ENCODE data around the gene LAS1L.
"Not testable (repeated sequence)": the region's sequence is repeated elsewhere in the genome, so short reads cannot be mapped to it uniquely, and the experiment has no call there.

DNA sequence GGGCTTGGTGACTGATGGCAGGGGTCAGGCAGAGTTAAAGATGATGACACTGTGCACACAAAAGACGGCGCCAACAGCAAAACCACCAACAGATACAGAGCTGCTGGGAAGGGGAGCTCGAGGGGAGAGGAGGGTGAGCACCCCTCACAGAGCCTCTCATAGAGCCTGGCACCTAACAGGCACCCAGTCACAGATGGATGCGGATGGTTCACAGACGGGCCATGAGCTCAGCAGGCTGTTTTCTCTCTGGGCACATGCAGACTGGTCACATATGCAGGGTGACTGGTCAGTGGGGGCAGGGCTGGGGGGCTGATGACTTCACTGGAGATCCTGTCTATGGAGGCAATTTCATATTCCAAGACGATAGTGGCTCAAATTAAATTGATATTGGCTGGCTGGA, 15.1 kb downstream of the LAS1L start:
- not testable (repeated sequence) for TF ChIP-seq ZNF70 (CRISPR knock-in tag; IDR thresholded peaks at IDR 0.05); ISL1 (CRISPR knock-in tag; IDR thresholded peaks at IDR 0.05); ZFP30 (CRISPR knock-in tag; IDR thresholded peaks at IDR 0.05); RARB (CRISPR knock-in tag; IDR thresholded peaks at IDR 0.05); ZNF8 (CRISPR knock-in tag; IDR thresholded peaks at IDR 0.05); BACH2 (CRISPR knock-in tag; IDR thresholded peaks at IDR 0.05; ENCODE audit: borderline replicate concordance); ESRRG (CRISPR knock-in tag; IDR thresholded peaks at IDR 0.05); ARNTL (CRISPR knock-in tag; IDR thresholded peaks at IDR 0.05; ENCODE audit: borderline replicate concordance, low read depth); TOX (CRISPR knock-in tag; IDR thresholded peaks at IDR 0.05; ENCODE audit: borderline replicate concordance)
- TF ChIP-seq, protein P1, sequence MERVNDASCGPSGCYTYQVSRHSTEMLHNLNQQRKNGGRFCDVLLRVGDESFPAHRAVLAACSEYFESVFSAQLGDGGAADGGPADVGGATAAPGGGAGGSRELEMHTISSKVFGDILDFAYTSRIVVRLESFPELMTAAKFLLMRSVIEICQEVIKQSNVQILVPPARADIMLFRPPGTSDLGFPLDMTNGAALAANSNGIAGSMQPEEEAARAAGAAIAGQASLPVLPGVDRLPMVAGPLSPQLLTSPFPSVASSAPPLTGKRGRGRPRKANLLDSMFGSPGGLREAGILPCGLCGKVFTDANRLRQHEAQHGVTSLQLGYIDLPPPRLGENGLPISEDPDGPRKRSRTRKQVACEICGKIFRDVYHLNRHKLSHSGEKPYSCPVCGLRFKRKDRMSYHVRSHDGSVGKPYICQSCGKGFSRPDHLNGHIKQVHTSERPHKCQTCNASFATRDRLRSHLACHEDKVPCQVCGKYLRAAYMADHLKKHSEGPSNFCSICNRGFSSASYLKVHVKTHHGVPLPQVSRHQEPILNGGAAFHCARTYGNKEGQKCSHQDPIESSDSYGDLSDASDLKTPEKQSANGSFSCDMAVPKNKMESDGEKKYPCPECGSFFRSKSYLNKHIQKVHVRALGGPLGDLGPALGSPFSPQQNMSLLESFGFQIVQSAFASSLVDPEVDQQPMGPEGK (CRISPR knock-in tag; IDR thresholded peaks at IDR 0.05; ENCODE audit: borderline replicate concordance) = not testable (repeated sequence)
- TF ChIP-seq, protein P2, sequence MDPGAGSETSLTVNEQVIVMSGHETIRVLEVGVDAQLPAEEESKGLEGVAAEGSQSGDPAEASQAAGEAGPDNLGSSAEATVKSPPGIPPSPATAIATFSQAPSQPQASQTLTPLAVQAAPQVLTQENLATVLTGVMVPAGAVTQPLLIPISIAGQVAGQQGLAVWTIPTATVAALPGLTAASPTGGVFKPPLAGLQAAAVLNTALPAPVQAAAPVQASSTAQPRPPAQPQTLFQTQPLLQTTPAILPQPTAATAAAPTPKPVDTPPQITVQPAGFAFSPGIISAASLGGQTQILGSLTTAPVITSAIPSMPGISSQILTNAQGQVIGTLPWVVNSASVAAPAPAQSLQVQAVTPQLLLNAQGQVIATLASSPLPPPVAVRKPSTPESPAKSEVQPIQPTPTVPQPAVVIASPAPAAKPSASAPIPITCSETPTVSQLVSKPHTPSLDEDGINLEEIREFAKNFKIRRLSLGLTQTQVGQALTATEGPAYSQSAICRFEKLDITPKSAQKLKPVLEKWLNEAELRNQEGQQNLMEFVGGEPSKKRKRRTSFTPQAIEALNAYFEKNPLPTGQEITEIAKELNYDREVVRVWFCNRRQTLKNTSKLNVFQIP (CRISPR knock-in tag; IDR thresholded peaks at IDR 0.05; ENCODE audit: borderline replicate concordance, low read depth) = not testable (repeated sequence)
- TF ChIP-seq, protein P3, sequence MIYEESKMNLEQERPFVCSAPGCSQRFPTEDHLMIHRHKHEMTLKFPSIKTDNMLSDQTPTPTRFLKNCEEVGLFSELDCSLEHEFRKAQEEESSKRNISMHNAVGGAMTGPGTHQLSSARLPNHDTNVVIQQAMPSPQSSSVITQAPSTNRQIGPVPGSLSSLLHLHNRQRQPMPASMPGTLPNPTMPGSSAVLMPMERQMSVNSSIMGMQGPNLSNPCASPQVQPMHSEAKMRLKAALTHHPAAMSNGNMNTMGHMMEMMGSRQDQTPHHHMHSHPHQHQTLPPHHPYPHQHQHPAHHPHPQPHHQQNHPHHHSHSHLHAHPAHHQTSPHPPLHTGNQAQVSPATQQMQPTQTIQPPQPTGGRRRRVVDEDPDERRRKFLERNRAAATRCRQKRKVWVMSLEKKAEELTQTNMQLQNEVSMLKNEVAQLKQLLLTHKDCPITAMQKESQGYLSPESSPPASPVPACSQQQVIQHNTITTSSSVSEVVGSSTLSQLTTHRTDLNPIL (CRISPR knock-in tag; IDR thresholded peaks at IDR 0.05; ENCODE audit: low read depth) = not testable (repeated sequence)
